Measurements from ENCODE around the gene PCDHA5.

DNA sequence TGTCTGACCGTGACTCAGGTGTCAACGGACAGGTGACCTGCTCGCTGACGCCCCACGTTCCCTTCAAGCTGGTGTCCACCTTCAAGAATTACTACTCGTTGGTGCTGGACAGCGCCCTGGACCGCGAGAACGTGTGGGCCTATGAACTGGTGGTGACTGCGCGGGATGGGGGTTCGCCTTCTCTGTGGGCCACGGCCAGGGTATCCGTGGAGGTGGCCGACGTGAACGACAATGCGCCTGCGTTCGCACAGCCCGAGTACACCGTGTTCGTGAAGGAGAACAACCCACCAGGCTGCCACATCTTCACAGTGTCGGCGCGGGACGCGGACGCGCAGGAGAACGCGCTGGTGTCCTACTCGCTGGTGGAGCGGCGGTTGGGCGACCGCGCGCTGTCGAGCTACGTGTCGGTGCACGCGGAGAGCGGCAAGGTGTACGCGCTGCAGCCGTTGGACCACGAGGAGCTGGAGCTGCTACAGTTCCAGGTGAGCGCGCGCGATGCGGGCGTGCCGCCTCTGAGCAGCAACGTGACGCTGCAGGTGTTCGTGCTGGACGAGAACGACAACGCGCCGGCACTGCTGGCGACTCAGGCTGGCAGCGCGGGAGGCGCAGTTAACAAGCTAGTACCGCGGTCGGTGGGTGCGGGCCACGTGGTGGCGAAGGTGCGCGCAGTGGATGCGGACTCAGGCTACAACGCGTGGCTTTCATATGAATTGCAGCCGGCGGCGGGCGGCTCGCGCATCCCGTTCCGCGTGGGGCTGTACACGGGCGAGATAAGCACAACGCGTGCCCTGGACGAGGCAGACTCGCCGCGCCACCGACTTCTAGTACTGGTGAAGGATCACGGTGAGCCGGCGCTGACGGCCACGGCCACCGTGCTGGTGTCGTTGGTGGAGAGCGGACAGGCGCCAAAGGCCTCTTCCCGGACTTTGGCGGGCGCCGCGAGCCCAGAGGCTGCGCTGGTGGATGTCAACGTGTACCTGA is 49.1 kb downstream of the PCDHA5 start:
- TF ChIP-seq, protein P1, sequence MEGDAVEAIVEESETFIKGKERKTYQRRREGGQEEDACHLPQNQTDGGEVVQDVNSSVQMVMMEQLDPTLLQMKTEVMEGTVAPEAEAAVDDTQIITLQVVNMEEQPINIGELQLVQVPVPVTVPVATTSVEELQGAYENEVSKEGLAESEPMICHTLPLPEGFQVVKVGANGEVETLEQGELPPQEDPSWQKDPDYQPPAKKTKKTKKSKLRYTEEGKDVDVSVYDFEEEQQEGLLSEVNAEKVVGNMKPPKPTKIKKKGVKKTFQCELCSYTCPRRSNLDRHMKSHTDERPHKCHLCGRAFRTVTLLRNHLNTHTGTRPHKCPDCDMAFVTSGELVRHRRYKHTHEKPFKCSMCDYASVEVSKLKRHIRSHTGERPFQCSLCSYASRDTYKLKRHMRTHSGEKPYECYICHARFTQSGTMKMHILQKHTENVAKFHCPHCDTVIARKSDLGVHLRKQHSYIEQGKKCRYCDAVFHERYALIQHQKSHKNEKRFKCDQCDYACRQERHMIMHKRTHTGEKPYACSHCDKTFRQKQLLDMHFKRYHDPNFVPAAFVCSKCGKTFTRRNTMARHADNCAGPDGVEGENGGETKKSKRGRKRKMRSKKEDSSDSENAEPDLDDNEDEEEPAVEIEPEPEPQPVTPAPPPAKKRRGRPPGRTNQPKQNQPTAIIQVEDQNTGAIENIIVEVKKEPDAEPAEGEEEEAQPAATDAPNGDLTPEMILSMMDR (IDR thresholded peaks at IDR 0.05; ENCODE audit: poor library complexity), result no peak
- TF ChIP-seq EZH2 (IDR thresholded peaks at IDR 0.05; ENCODE audit: borderline replicate concordance), result no peak

All from hepatocyte (in vitro differentiated cells).